GM21576 (cell line): ENCODE measurements around the gene UGT1A4.

Experiments used
- ATAC-seq: cut with Tn5 transposase; IDR thresholded peaks from one replicate; pipeline ENCODE4 v1.9.1; 2021; ENCODE audit warnings: mild to moderate bottlenecking, moderate library complexity; ENCODE audit not compliant: unreplicated experiment

The UGT1A4 gene

GRCh38 chr2:233779722-233780121 lies 61.2 kb downstream of the UGT1A4 start:
- ATAC-seq, result no peak

GRCh38 chr2:233780771-233781170 lies 62.2 kb downstream of the UGT1A4 start:
- ATAC-seq, result no peak

GRCh38 chr2:233789554-233789953 lies 71.0 kb downstream of the UGT1A4 start:
- no peak for ATAC-seq

DNA sequence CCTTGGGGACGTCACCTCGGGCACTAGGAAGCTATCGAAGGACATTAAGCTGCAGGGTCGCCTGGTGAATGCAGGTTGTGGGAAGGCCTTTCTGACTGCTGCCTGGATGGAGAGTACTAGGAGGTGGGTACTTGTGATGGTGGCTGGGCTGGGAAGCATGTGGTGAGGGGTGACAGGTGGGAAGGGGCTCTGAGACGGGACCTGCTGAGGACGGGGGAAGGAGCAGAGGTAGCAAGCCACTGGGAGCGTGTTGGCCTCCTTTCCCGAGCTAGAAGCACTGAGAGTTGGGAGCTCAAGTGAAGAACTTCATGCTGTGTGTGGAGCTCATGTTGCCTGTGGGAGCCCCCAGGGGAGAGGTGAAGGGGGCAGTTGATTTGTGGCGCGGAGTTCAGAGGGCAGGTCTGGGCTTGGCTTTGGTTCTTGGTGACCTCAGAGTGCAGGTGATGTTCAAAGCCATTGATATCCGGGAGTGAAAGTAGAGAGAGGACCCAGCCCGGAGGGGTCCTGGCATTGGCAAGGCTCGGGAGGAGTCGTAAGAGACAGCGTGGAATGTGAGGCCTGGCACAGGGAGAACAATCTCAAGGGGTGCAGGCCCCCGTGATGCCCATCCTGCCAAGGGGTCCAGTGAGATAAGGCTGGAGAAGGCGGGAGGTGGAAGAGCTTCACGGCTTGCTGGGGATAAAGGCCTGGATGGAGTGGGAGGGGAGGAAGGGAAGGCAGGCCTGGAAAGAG lies 72.8 kb downstream of the UGT1A4 start:
- ATAC-seq, result no peak

DNA sequence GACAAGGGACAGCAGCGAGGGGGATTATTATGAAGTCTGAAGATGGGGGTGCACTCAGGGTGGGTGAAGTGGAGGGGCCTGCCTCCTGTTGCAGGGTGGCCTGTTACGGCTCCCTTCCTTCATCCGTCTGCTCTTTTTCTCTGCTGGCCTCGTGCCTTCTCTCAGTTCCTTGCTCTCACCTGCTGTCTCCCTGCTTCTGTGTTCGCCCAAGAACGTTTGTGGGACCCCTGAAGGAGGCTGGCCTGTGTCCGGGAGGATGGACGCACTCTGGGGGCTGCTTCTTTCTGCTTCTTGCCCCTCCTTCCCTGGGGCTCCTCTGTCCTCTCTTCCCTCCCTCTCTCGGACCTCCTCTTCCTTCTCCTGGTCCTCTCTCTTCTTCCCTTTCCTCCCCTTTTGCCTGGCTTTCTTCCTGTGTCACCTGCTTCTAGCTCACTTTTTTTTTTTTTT lies 73.4 kb downstream of the UGT1A4 start:
- no peak for ATAC-seq

GRCh38 chr2:233792720-233793119 lies 74.2 kb downstream of the UGT1A4 start:
- no peak for ATAC-seq

- no peak for ATAC-seq
Measured at GRCh38 chr2:233793465-233794127, 75.1 kb downstream of the UGT1A4 start.

GRCh38 chr2:233794128-233794658 lies 75.7 kb downstream of the UGT1A4 start:
- ATAC-seq, result no peak

- ATAC-seq, result no peak
Measured at GRCh38 chr2:233795735-233796171, 77.2 kb downstream of the UGT1A4 start.

- no peak for ATAC-seq
Measured at GRCh38 chr2:233796254-233796653, 77.7 kb downstream of the UGT1A4 start.

DNA sequence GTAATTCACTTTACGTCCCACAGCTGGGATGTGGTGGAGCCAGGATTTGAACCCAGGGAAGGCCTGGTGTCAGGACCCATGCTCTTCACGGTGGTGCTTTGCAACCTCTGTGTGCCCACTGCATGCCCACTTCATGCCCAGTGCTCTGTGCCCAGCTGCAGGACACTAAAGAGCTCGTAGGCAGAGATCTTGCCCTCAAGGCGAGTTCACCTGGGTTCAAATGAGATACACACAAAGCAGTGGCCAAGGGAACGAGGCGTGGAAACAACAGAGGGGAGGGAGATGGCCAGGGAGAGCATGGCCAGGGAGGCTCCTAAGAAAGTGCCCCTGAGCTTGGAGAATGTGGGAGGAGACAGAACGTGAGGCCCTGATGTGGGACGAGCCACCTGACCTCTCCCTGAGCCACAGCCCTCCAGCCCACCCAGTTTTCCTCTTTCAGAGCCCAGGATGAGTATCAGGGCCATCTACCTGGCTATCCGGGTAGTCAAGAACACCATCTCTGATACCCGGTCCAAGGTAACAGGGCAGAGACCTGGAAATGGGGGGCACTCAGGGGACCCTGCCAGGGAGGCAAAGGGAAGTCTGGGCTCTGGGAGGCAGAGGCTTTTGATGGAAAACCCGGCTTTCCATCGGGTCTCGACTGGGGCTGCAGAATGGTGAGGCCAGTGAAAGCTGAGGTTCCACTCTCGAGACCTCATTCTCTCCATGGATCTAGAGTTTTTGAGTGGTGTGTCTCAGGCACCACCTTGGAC lies 80.0 kb downstream of the UGT1A4 start:
- ATAC-seq, result no peak

DNA sequence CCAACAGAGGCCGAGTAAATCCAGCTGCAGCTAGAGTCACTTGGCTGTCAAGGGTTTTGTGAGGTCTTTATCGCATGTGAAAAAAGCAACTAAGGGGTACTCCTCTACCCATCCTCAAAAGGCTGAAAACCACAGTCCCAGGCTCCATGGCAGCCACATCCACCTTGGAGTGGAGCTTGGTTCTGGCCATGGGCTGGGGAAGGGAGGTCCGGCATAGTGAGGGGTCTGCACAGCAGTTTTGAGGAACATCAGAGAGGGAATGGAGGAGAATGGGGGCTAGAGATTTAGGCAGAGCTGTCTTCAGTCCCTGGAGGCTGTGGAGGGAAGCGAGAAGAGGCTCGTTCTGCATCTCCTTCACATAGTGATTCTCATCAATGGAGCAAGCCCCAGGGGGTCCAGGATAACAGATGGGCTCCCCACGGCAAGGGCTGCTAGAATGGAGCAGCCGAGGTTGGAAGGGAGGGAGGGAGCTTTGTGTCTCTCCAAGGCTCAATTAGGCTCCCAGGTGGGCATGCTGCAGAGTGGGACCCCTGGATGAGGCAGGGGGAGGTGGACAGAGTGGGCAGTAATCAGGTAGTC lies 80.6 kb downstream of the UGT1A4 start:
- no peak for ATAC-seq

- ATAC-seq, result no peak
Measured at GRCh38 chr2:233799716-233800115, 81.2 kb downstream of the UGT1A4 start.

GRCh38 chr2:233800208-233800607 lies 81.7 kb downstream of the UGT1A4 start:
- no peak for ATAC-seq

DNA sequence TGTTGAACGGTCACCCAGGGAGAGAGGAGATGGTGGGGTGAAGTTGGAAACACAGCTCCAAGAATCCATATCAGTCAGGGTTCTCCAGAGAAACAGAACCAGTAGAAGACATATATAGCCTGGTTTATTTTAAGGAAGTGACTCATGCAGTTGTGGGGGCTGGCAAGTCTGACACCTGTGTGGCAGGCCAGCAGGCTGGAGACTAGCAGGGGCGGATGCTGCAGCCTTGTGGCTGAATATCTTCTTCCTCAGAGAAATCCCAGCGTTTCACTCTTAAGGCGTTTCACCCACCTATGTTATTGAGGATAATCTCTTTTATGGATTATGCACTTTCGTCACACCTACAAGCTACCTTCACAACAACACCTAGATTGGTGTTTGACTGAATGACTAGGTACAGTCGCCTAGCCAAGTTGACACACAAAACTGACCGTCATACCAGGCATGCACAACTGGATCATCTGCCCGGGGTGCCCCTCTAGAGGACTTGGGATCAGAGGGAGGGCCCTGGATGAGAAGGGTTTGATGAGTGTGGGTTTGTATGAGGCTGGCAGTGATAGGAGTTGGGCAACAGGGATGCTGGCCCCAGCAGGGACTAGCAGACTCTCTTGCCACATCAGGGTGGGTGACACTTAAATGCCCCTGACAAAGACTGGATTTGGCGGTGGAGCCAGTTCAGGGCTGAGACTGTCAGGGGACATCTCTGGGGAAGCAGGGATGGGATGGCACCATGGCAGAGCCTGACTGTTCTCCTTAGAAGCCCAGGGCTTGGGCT lies 83.0 kb downstream of the UGT1A4 start:
- no peak for ATAC-seq

- no peak for ATAC-seq
Measured at GRCh38 chr2:233802132-233802815, 83.7 kb downstream of the UGT1A4 start.

GRCh38 chr2:233803292-233803911 lies 84.9 kb downstream of the UGT1A4 start:
- no peak for ATAC-seq

GRCh38 chr2:233803994-233804393 lies 85.5 kb downstream of the UGT1A4 start:
- no peak for ATAC-seq

DNA sequence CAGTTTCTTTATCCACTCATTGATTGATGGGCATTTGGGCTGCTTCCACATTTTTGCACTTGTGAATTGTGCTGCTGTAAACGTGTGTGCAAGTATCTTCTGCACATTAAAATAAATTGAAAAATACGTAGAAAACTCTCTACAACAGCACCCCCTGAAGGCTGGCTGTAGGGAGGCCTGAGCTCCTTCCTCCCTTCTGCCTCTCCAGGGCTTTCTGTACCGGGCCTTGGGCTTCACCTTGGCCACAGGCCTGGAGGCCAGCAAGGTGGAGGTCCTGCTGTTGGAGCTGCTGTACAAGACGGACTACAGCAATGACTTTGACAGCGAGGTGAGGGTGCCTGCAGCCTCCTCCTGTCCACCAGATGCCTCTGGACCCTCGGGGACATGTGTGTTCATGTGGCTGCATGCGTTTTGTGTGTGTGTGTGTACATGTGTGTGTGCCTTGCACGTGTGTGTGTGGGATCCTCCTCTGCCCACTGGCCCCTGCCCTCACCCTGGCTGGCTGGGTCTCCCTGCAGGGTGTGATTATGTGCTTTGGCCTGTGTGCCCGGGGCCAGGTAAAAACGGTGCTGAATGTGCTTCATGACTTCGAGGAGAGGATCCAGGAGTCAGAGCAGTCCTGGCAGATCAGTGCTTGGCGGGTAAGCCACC lies 88.8 kb downstream of the UGT1A4 start:
- no peak for ATAC-seq
